Mesothelial cell of epicardium (in vitro differentiated cells): ENCODE results near the gene GABRB2. TPM values are rescaled to one million over a fixed set of nuclear protein-coding genes. Genes with fewer than 3 reads are reported as not detected.

Experiments used
- DNase-seq, 2 experiments: peaks; one replicate each; pipeline ENCODE4 v3.0.0; 2021; ENCODE audit warnings: low spot score in 2 of 2; ENCODE audit not compliant: unreplicated experiment in 2 of 2
- H3K27ac Mint-ChIP-seq: 2 replicates; pipeline ENCODE4 v1.8.0; 2021; ENCODE audit warnings: mixed read lengths
- H3K27me3 Mint-ChIP-seq: 2 replicates; pipeline ENCODE4 v1.8.0; 2021; ENCODE audit warnings: low read depth, mixed read lengths
- H3K36me3 Mint-ChIP-seq: 2 replicates; pipeline ENCODE4 v1.8.0; 2021; ENCODE audit warnings: mixed read lengths
- H3K4me1 Mint-ChIP-seq: 2 replicates; pipeline ENCODE4 v1.8.0; 2021; ENCODE audit warnings: mixed read lengths
- H3K4me3 Mint-ChIP-seq: 2 replicates; pipeline ENCODE4 v1.8.0; 2021; ENCODE audit warnings: mild to moderate bottlenecking, moderate library complexity, mixed read lengths
- H3K9me3 Mint-ChIP-seq: 2 replicates; pipeline ENCODE4 v1.8.0; 2021; ENCODE audit warnings: mixed read lengths
- CTCF ChIP-seq: fragments of 200-600 bp; sonication (generic); IDR thresholded peaks from one replicate; pipeline ENCODE4 v1.5.0; 2021; ENCODE audit warnings: antibody characterized with exemption; ENCODE audit not compliant: unreplicated experiment
- total RNA-seq: library from RNA; stranded (reverse); gene quantifications from 3 replicates; pipeline ENCODE4 v1.2.1, GENCODE V29; 2021

GABRB2 gene
- total RNA-seq, 1 donor from 2014 or later = 0.76 TPM

- H3K9me3 Mint-ChIP-seq = peaks cover 26% of the 10 kb centered on the region
- no peaks in the 10 kb centered on the region for H3K36me3 Mint-ChIP-seq
- DNase-seq = no peak
- peaks cover 2% of the 10 kb centered on the region for H3K27me3 Mint-ChIP-seq
- peaks cover 6% of the 10 kb centered on the region for H3K4me1 Mint-ChIP-seq
- H3K27ac Mint-ChIP-seq = no peak overlapping the region
- TF ChIP-seq CTCF = no peak
- no peak overlapping the region for H3K4me3 Mint-ChIP-seq
These were observed 104.1 kb downstream of the GABRB2 start for GRCh38 chr5:161442471-161442870.

- H3K36me3 Mint-ChIP-seq = no peaks in the 10 kb centered on the region
These were observed 113.7 kb downstream of the GABRB2 start for GRCh38 chr5:161432798-161433197.

GRCh38 chr5:161431963-161432362, 114.6 kb downstream of the GABRB2 start:
- Mint-ChIP-seq H3K4me3 (no peak overlapping the region), H3K36me3 (no peaks in the 10 kb centered on the region), H3K27me3 (no peaks in the 10 kb centered on the region), H3K9me3 (no peaks in the 10 kb centered on the region), H3K27ac (no peak overlapping the region), H3K4me1 (peaks cover 7% of the 10 kb centered on the region)
- no peak for DNase-seq
- no peak for TF ChIP-seq CTCF

More at GRCh38 chr5:161432798-161433197, 113.7 kb downstream of the GABRB2 start:
- H3K4me3 Mint-ChIP-seq = no peak overlapping the region
- no peak overlapping the region for H3K27ac Mint-ChIP-seq
- TF ChIP-seq CTCF = no peak
- no peaks in the 10 kb centered on the region for H3K9me3 Mint-ChIP-seq
- DNase-seq = no peak
- H3K27me3 Mint-ChIP-seq = no peaks in the 10 kb centered on the region
- H3K4me1 Mint-ChIP-seq = peaks cover 7% of the 10 kb centered on the region

GRCh38 chr5:161421067-161421466, 125.5 kb downstream of the GABRB2 start:
- H3K27me3 Mint-ChIP-seq = peaks cover 8% of the 10 kb centered on the region
- H3K4me1 Mint-ChIP-seq = no peaks in the 10 kb centered on the region
- H3K36me3 Mint-ChIP-seq = no peaks in the 10 kb centered on the region
- H3K27ac Mint-ChIP-seq = no peak overlapping the region
- DNase-seq = no peak
- TF ChIP-seq CTCF = no peak
- no peak overlapping the region for H3K4me3 Mint-ChIP-seq
- H3K9me3 Mint-ChIP-seq = peaks cover 16% of the 10 kb centered on the region

- no peak for DNase-seq
- peaks cover 8% of the 10 kb centered on the region for H3K27me3 Mint-ChIP-seq
- no peak overlapping the region for H3K4me3 Mint-ChIP-seq
- H3K4me1 Mint-ChIP-seq = no peaks in the 10 kb centered on the region
- TF ChIP-seq CTCF = no peak
- H3K36me3 Mint-ChIP-seq = no peaks in the 10 kb centered on the region
- H3K27ac Mint-ChIP-seq = no peak overlapping the region
- H3K9me3 Mint-ChIP-seq = peaks cover 16% of the 10 kb centered on the region
These were observed 126.0 kb downstream of the GABRB2 start for GRCh38 chr5:161420521-161420920.

- H3K27me3 Mint-ChIP-seq = peaks cover 2% of the 10 kb centered on the region
- H3K36me3 Mint-ChIP-seq = no peaks in the 10 kb centered on the region
- TF ChIP-seq CTCF = no peak
- no peak overlapping the region for H3K4me3 Mint-ChIP-seq
- no peak overlapping the region for H3K27ac Mint-ChIP-seq
- no peak for DNase-seq
- no peaks in the 10 kb centered on the region for H3K9me3 Mint-ChIP-seq
- H3K4me1 Mint-ChIP-seq = no peaks in the 10 kb centered on the region
These were observed 131.6 kb downstream of the GABRB2 start for GRCh38 chr5:161414896-161415295.
